GM12878 (cell line): ENCODE results near the gene PDZRN3. TPM values are rescaled to one million over a fixed set of nuclear protein-coding genes. Genes with fewer than 3 reads are reported as not detected.

Source experiments
- ATAC-seq: fragments of 200-7000 bp; cut with Tn5 transposase; 3 replicates; pipeline ENCODE4 v1.9.1; 2020; ENCODE audit warnings: mild to moderate bottlenecking, moderate library complexity
- BruUV-seq: library from RNA; stranded (reverse); fragments of 400-500 nt; replicated peaks from 2 replicates; lab custom pipeline; 2021; lab: Mats Ljungman, UMichigan
- CTCF ChIA-PET: fragments of 300-600 bp; sonication (Branson Sonifier 250); formaldehyde crosslinking; extraction: SDS; loops from one replicate; lab custom pipeline; 2021; ENCODE audit warnings: inconsistent platforms; lab: Yijun Ruan, JAX
- POLR2A ChIA-PET: fragments of 350-600 bp; formaldehyde crosslinking; extraction: SDS; loops from one replicate; lab custom pipeline; 2021; ENCODE audit warnings: inconsistent platforms; lab: Charles Lee
- RAD21 ChIA-PET: fragments of 300-600 bp; sonication (Branson Sonifier 250); formaldehyde crosslinking; loops from one replicate; lab custom pipeline; 2023; ENCODE audit warnings: antibody characterized with exemption; ENCODE audit not compliant: unreplicated experiment; lab: Charles Lee
- SMC1A ChIA-PET: fragments of 300-600 bp; sonication (Branson Sonifier 250); formaldehyde crosslinking; loops from one replicate; lab custom pipeline; 2023; ENCODE audit not compliant: unreplicated experiment, uncharacterized antibody; lab: Charles Lee
- DNase-seq: peaks from one replicate; pipeline ENCODE4 v3.0.0-alpha.2; 2011; ENCODE audit warnings: low read depth, low spot score
- FAIRE-seq: peaks from 3 replicates; lab custom pipeline; 2011; peaks lifted over from hg19 to GRCh38; lab: Jason Lieb, UNC
- H2AFZ ChIP-seq: 2 replicates; pipeline ENCODE4 v1.6.0; 2011; ENCODE audit warnings: low read depth, low read length, control low read depth; ENCODE audit not compliant: control insufficient read depth
- H3K27ac ChIP-seq: 2 replicates; pipeline ENCODE4 v1.5.1; 2011; ENCODE audit warnings: control low read depth; ENCODE audit not compliant: control insufficient read depth, insufficient read depth
- H3K27me3 ChIP-seq, 2 experiments: replicated peaks in 1 of 2; 2 replicates each; pipeline versions ENCODE4 v1.6.0 to v1.6.1; 2011; ENCODE audit warnings: low read length in 1 of 2; ENCODE audit not compliant: control insufficient read depth in 2 of 2, insufficient read depth in 2 of 2
- H3K36me3 ChIP-seq, 2 experiments: 2 replicates each; pipeline ENCODE4 v1.5.1; 2011; ENCODE audit warnings: low read length in 1 of 2; ENCODE audit not compliant: control insufficient read depth in 2 of 2, insufficient read depth in 2 of 2
- H3K4me1 ChIP-seq: 2 replicates; pipeline ENCODE4 v1.6.1; 2011; ENCODE audit warnings: mild to moderate bottlenecking, low read length, moderate library complexity, mixed read lengths; ENCODE audit not compliant: control insufficient read depth, insufficient read depth
- H3K4me2 ChIP-seq: 2 replicates; pipeline ENCODE4 v1.6.0; 2011; ENCODE audit warnings: control low read depth; ENCODE audit not compliant: control insufficient read depth, insufficient read depth
- H3K4me3 ChIP-seq: fragments of 200-600 bp; sonication (generic); 2 replicates; pipeline ENCODE4 v1.5.1; 2016
- H3K79me2 ChIP-seq: 2 replicates; pipeline ENCODE4 v1.6.0; 2011; ENCODE audit warnings: low read length; ENCODE audit not compliant: control insufficient read depth, insufficient read depth
- H3K9ac ChIP-seq: 2 replicates; pipeline ENCODE4 v1.8.0; 2011; ENCODE audit warnings: low read length, control low read depth, mixed read lengths; ENCODE audit not compliant: control insufficient read depth, insufficient read depth
- H3K9me3 ChIP-seq: replicated peaks from 3 replicates; pipeline ENCODE4 v1.5.1; 2011; ENCODE audit warnings: mild to moderate bottlenecking, low read length; ENCODE audit not compliant: control insufficient read depth, insufficient read depth
- H4K20me1 ChIP-seq: 2 replicates; pipeline ENCODE4 v1.6.0; 2011; ENCODE audit not compliant: control insufficient read depth, insufficient read depth
- BHLHE40 ChIP-seq, 2 experiments: fragments of 450-650 bp in 1 of 2; IDR thresholded peaks; 2 replicates each; pipeline ENCODE4 v1.6.1; 2011 to 2017; ENCODE audit warnings: low read depth in 2 of 2, borderline replicate concordance in 1 of 2, improper control_type of control experiment in 1 of 2, low read length in 1 of 2, mild to moderate bottlenecking in 1 of 2
- CEBPB ChIP-seq, 2 experiments: fragments of 150-350 bp in 1 of 2; IDR thresholded peaks; 2 replicates each; pipeline ENCODE4 v1.6.1; 2012 to 2014; ENCODE audit warnings: low read depth in 2 of 2, low read length in 2 of 2, borderline replicate concordance in 1 of 2, inconsistent platforms in 1 of 2
- ETV6 ChIP-seq, 2 experiments: fragments of 450-650 bp in 1 of 2; IDR thresholded peaks in 1 of 2; conservative IDR thresholded peaks in 1 of 2; 2 replicates each; pipeline ENCODE4 v1.6.1; 2014; ENCODE audit warnings: antibody characterized with exemption in 1 of 2, borderline replicate concordance in 1 of 2, low read depth in 1 of 2, mild to moderate bottlenecking in 1 of 2, moderate library complexity in 1 of 2
- EZH2 ChIP-seq: IDR thresholded peaks from 2 replicates; pipeline ENCODE4 v1.6.1; 2012; ENCODE audit warnings: low read depth, mild to moderate bottlenecking, control low read depth, inconsistent platforms, low read length, borderline replicate concordance; ENCODE audit not compliant: control insufficient read depth
- FOXK2 ChIP-seq: fragments of 450-650 bp; IDR thresholded peaks from 2 replicates; pipeline ENCODE4 v1.6.1; 2017; ENCODE audit warnings: mild to moderate bottlenecking, moderate library complexity
- GATAD2B ChIP-seq: fragments of 450-650 bp; conservative IDR thresholded peaks from 2 replicates; pipeline ENCODE4 v1.6.1; 2017; ENCODE audit warnings: low read depth, mild to moderate bottlenecking, moderate library complexity
- HDAC6 ChIP-seq: fragments of 200-600 bp; sonication (generic); IDR thresholded peaks from one replicate; pipeline ENCODE4 v1.8.0; 2017; ENCODE audit warnings: antibody characterized with exemption; ENCODE audit not compliant: unreplicated experiment
- LARP7 ChIP-seq: fragments of 450-650 bp; IDR thresholded peaks from 2 replicates; pipeline ENCODE4 v1.6.1; 2017; ENCODE audit warnings: mild to moderate bottlenecking
- MYC ChIP-seq: IDR thresholded peaks from 2 replicates; pipeline ENCODE4 v1.6.1; 2011; ENCODE audit warnings: mild to moderate bottlenecking, low read length, moderate library complexity, inconsistent platforms; ENCODE audit not compliant: insufficient read depth, insufficient replicate concordance, insufficient read length, severe bottlenecking
- NBN ChIP-seq: fragments of 450-650 bp; IDR thresholded peaks from 2 replicates; pipeline ENCODE4 v1.6.1; 2016
- NR2C2 ChIP-seq: IDR thresholded peaks from 2 replicates; pipeline ENCODE4 v1.6.1; 2011; ENCODE audit warnings: borderline replicate concordance, low read depth; ENCODE audit not compliant: control insufficient read depth, insufficient read length
- PAX5 ChIP-seq: IDR thresholded peaks from 2 replicates; pipeline ENCODE4 v1.6.1; 2011; ENCODE audit warnings: low read depth, low read length, borderline replicate concordance
- RUNX3 ChIP-seq: IDR thresholded peaks from 2 replicates; pipeline ENCODE4 v1.6.1; 2012; ENCODE audit warnings: low read length, inconsistent platforms
- SMC3 ChIP-seq: IDR thresholded peaks from 2 replicates; pipeline ENCODE4 v1.6.1; 2011; ENCODE audit warnings: low read length, improper control_type of control experiment, borderline replicate concordance
- TARDBP ChIP-seq: IDR thresholded peaks from 2 replicates; pipeline ENCODE4 v1.6.1; 2016; ENCODE audit warnings: borderline replicate concordance
- USF1 ChIP-seq: IDR thresholded peaks from 2 replicates; pipeline ENCODE4 v1.6.1; 2011; ENCODE audit warnings: borderline replicate concordance, low read depth, mild to moderate bottlenecking, moderate library complexity, mixed read lengths, low read length; ENCODE audit not compliant: insufficient read depth; ENCODE audit errors: extremely low read length
- YY1 ChIP-seq: IDR thresholded peaks from 2 replicates; pipeline ENCODE4 v1.6.1; 2011; ENCODE audit warnings: low read depth, mild to moderate bottlenecking, low read length
- WGBS: methylation state at CpG from one replicate; pipeline ENCODE4 v1.1.6; 2016; ENCODE audit warnings: low lambda C conversion rate; ENCODE audit not compliant: insufficient replicate concordance, insufficient coverage; ENCODE audit errors: missing lambda C conversion rate; 5-methylcytosine and 5-hydroxymethylcytosine counted together
- in situ Hi-C: fragments of 300-500 bp; cut with MboI; formaldehyde crosslinking; loops from 9 replicates; pipeline ENCODE4 v1.14.3; 2018; ENCODE audit warnings: mixed read lengths
- intact Hi-C: fragments of 100-400 bp; cut with micrococcal nuclease; formaldehyde crosslinking; loops from one replicate; pipeline ENCODE4 v1.14.2; 2022; ENCODE audit not compliant: unreplicated experiment
- polyA plus RNA-seq, 11 experiments: library from polyadenylated mRNA; depleted of rRNA in 4 of 11; unstranded in 6 of 11; stranded (reverse) in 5 of 11; fragments of >200 nt; fragmentation: Nextera tagmentation in 4 of 11; fragmentation: Illumina TruSeq in 1 of 11; extraction: Ambion mirVana in 4 of 11; extraction: Trizol in 1 of 11; gene quantifications; 1 replicate in 1 of 11; 2 replicates in 10 of 11; pipeline versions ENCODE4 v1.2.1 to v1.2.3, GENCODE V29; 2011 to 2016; ENCODE audit warnings: inconsistent platforms in 2 of 11, missing spikeins in 2 of 11, low read depth in 1 of 11
- total RNA-seq, 4 experiments: library from RNA; depleted of rRNA in 3 of 4; stranded (reverse); fragments of >200 nt in 3 of 4; fragmentation: Illumina TruSeq in 1 of 4; extraction: Trizol in 1 of 4; gene quantifications; 2 replicates each; pipeline versions ENCODE4 v1.2.1 to v1.2.3, GENCODE V29; 2013 to 2021

The PDZRN3 gene
- total and polyA plus RNA-seq, 10 of the 15 experiments (the other 5 are each of a cell fraction or from before 2014, with no cell fraction given): 0.07 to 0.37 (median 0.12) TPM; not detected in 6

- in situ Hi-C loops (no loop called here), intact Hi-C loops (no loop called here)
- no peaks in the 10 kb centered on the region for H4K20me1 ChIP-seq
- FAIRE-seq: no peak
- H3K79me2 ChIP-seq: no peaks in the 10 kb centered on the region
- ChIA-PET RAD21 (no interaction called here), SMC1A (no interaction called here), CTCF (no interaction called here), POLR2A (no interaction called here)
- no peak overlapping the region for H3K4me2 ChIP-seq
- H3K4me3 ChIP-seq: no peak overlapping the region
- no peak overlapping the region for H3K9ac ChIP-seq
- no peak for TF ChIP-seq HDAC6
- no peak for TF ChIP-seq YY1
- no peak for TF ChIP-seq LARP7
- no peak for TF ChIP-seq BHLHE40 (IDR thresholded peaks at IDR 0.05; ENCODE audit: borderline replicate concordance in 1 of 2, low read depth in 2 of 2, low read length in 1 of 2)
- TF ChIP-seq SMC3: no peak
- TF ChIP-seq RUNX3: no peak
- no peak for TF ChIP-seq PAX5
- TF ChIP-seq NR2C2: no peak
- TF ChIP-seq CEBPB (IDR thresholded peaks at IDR 0.05; ENCODE audit: borderline replicate concordance in 1 of 2, low read depth in 2 of 2, low read length in 2 of 2): no peak
- no peak for TF ChIP-seq TARDBP
- TF ChIP-seq MYC: no peak
- TF ChIP-seq ETV6 (conservative IDR thresholded peaks at IDR 0.05 in 1 of 2, IDR thresholded peaks at IDR 0.05 in 1 of 2; ENCODE audit: borderline replicate concordance in 1 of 2, low read depth in 1 of 2): no peak
- no peak for TF ChIP-seq EZH2
- TF ChIP-seq GATAD2B: no peak
- no peak for TF ChIP-seq NBN
- no peak for TF ChIP-seq FOXK2
- TF ChIP-seq USF1: no peak
- H3K27me3 ChIP-seq: no peaks in the 10 kb centered on the region
- H3K9me3 ChIP-seq: no peaks in the 10 kb centered on the region
- H3K36me3 ChIP-seq: no peaks in the 10 kb centered on the region
- no peak for ATAC-seq
- H2AFZ ChIP-seq: no peak overlapping the region
- H3K27ac ChIP-seq: no peak overlapping the region
- no TSS peak for BruUV-seq
- WGBS: 1% methylated on average over 4 of the region's 4 CpGs
- no peak for DNase-seq
- no peaks in the 10 kb centered on the region for H3K4me1 ChIP-seq
These were observed 39.6 kb upstream of the PDZRN3 start for GRCh38 chr3:73664389-73664788.
